GM19099 (cell line): ENCODE results near the gene INTS3.

Experiments
- POLR2A ChIP-seq: IDR thresholded peaks from 3 replicates; pipeline ENCODE4 v1.6.1; 2011; ENCODE audit warnings: low read depth; ENCODE audit not compliant: insufficient read length; ENCODE audit errors: extremely low read depth

INTS3 gene

GRCh38 chr1:153803470-153804056, 75.7 kb downstream of the INTS3 start:
- TF ChIP-seq POLR2A = no peak

GRCh38 chr1:153804112-153804511, 76.3 kb downstream of the INTS3 start:
- TF ChIP-seq POLR2A = no peak

- no peak for TF ChIP-seq POLR2A
These were observed 77.3 kb downstream of the INTS3 start for GRCh38 chr1:153805042-153805745.

- no peak for TF ChIP-seq POLR2A
These were observed 78.3 kb downstream of the INTS3 start for GRCh38 chr1:153805886-153806719.

GRCh38 chr1:153816283-153816889, 88.5 kb downstream of the INTS3 start:
- TF ChIP-seq POLR2A = no peak

- TF ChIP-seq POLR2A = no peak
These were observed 91.0 kb downstream of the INTS3 start for GRCh38 chr1:153818876-153819275.
